Fibroblast of the aortic adventitia (primary cell): ENCODE measurements around the gene CPEB4. TPM values are rescaled to one million over a fixed set of nuclear protein-coding genes. Genes with fewer than 3 reads are reported as not detected.

Source experiments
- DNase-seq: peaks from one replicate; pipeline ENCODE4 v3.0.0-alpha.2; 2010; ENCODE audit warnings: low read depth
- H3K4me3 ChIP-seq: 2 replicates; pipeline ENCODE4 v1.5.1; 2011; ENCODE audit warnings: low read depth, mild to moderate bottlenecking, control low read depth, low read length, moderate library complexity
- CTCF ChIP-seq: IDR thresholded peaks from 2 replicates; pipeline ENCODE4 v1.5.1; 2011; ENCODE audit warnings: mild to moderate bottlenecking, low read length, control low read depth, inconsistent platforms; ENCODE audit not compliant: insufficient read depth
- total RNA-seq: library from RNA; depleted of rRNA; stranded (reverse); fragments of >200 nt; gene quantifications from 2 replicates; pipeline ENCODE4 v1.2.3, GENCODE V29; 2012; ENCODE audit warnings: low replicate concordance

Gene CPEB4
- total RNA-seq, 1 donor: 24.4 TPM

- no peak for DNase-seq
- H3K4me3 ChIP-seq: no peak overlapping the region
- no peak for TF ChIP-seq CTCF
Measured at GRCh38 chr5:173878224-173878967, 9.8 kb upstream of the CPEB4 start.

GRCh38 chr5:173880306-173880985, 7.7 kb upstream of the CPEB4 start:
- TF ChIP-seq CTCF: no peak
- no peak overlapping the region for H3K4me3 ChIP-seq
- peak; percentile 81 for DNase-seq

GRCh38 chr5:173881811-173882575, 6.2 kb upstream of the CPEB4 start:
- H3K4me3 ChIP-seq: no peak overlapping the region
- DNase-seq: no peak
- no peak for TF ChIP-seq CTCF

- no peak for DNase-seq
- H3K4me3 ChIP-seq: no peak overlapping the region
- TF ChIP-seq CTCF: no peak
Measured at GRCh38 chr5:173882632-173883031, 5.5 kb upstream of the CPEB4 start.

GRCh38 chr5:173883347-173883924, 4.7 kb upstream of the CPEB4 start:
- no peak for TF ChIP-seq CTCF
- DNase-seq: no peak
- no peak overlapping the region for H3K4me3 ChIP-seq

GRCh38 chr5:173884402-173885053, 3.6 kb upstream of the CPEB4 start:
- DNase-seq: no peak
- H3K4me3 ChIP-seq: no peak overlapping the region
- no peak for TF ChIP-seq CTCF
